HepG2 (cell line): ENCODE results near the gene CARS1. TPM values are rescaled to one million over a fixed set of nuclear protein-coding genes. Genes with fewer than 3 reads are reported as not detected.

Source experiments
- ATAC-seq: fragments of 200-7000 bp; cut with Tn5 transposase; 3 replicates; pipeline ENCODE4 v1.9.1; 2020; ENCODE audit warnings: mild to moderate bottlenecking, moderate library complexity
- BruUV-seq: library from RNA; stranded (reverse); fragments of 400-500 nt; replicated peaks from 2 replicates; lab custom pipeline; 2021; lab: Mats Ljungman, UMichigan
- CTCF ChIA-PET: fragments of 300-600 bp; formaldehyde crosslinking; extraction: SDS; loops from one replicate; lab custom pipeline; 2021; ENCODE audit warnings: low total read pairs, inconsistent platforms, low intra/inter-chr PET ratio; lab: Yijun Ruan, JAX
- POLR2A ChIA-PET: fragments of 350-600 bp; sonication (Branson Sonifier 250); formaldehyde crosslinking; loops from one replicate; lab custom pipeline; 2020; ENCODE audit warnings: antibody characterized with exemption, inconsistent platforms; lab: Yijun Ruan, JAX
- DNase-seq: peaks from one replicate; pipeline ENCODE4 v3.0.0-alpha.2; 2015; ENCODE audit warnings: low spot score
- FAIRE-seq: peaks from 3 replicates; lab custom pipeline; 2011; peaks lifted over from hg19 to GRCh38; lab: Jason Lieb, UNC
- H2AFZ ChIP-seq: one replicate; pipeline ENCODE4 v1.6.1; 2011; ENCODE audit warnings: low read length, inconsistent platforms
- H3K27ac ChIP-seq: fragments of 300-600 bp; 3 replicates; pipeline ENCODE4 v1.8.0; 2011; ENCODE audit warnings: mixed run types, mild to moderate bottlenecking, mixed read lengths, low read length, inconsistent platforms; ENCODE audit not compliant: insufficient read depth; ENCODE audit errors: extremely low read length
- H3K27me3 ChIP-seq, 2 experiments: fragments of 200-600 bp in 1 of 2; 2 replicates in 1 of 2; 3 replicates in 1 of 2; pipeline versions ENCODE4 v1.6.0 to v1.8.0; 2011; ENCODE audit warnings: low read length in 2 of 2, mild to moderate bottlenecking in 2 of 2, moderate library complexity in 2 of 2, inconsistent platforms in 1 of 2; ENCODE audit not compliant: insufficient read depth in 2 of 2, control insufficient read depth in 1 of 2
- H3K36me3 ChIP-seq, 2 experiments: fragments of 200-600 bp in 1 of 2; replicated peaks in 1 of 2; 2 replicates in 1 of 2; 3 replicates in 1 of 2; pipeline versions ENCODE4 v1.5.1 to v1.8.0; 2011; ENCODE audit warnings: low read length in 2 of 2, inconsistent platforms in 1 of 2; ENCODE audit not compliant: insufficient read depth in 2 of 2, control insufficient read depth in 1 of 2
- H3K4me1 ChIP-seq: 2 replicates; pipeline ENCODE4 v1.5.1; 2012; ENCODE audit warnings: low read length, inconsistent platforms; ENCODE audit not compliant: insufficient read depth
- H3K4me2 ChIP-seq: 2 replicates; pipeline ENCODE4 v1.6.0; 2011; ENCODE audit warnings: low read depth, low read length, inconsistent platforms
- H3K4me3 ChIP-seq, 3 experiments: fragments of 200-600 bp in 1 of 3; sonication (generic), shearing (Covaris generic) in 1 of 3; replicated peaks in 1 of 3; 2 replicates each; pipeline ENCODE4 v1.5.1; 2011 to 2016; ENCODE audit warnings: low read length in 3 of 3, inconsistent platforms in 2 of 3, low read depth in 2 of 3, mild to moderate bottlenecking in 2 of 3, control low read depth in 1 of 3, mixed read lengths in 1 of 3; ENCODE audit not compliant: insufficient read depth in 1 of 3
- H3K79me2 ChIP-seq: one replicate; pipeline ENCODE4 v1.6.1; 2011; ENCODE audit warnings: low read length, inconsistent platforms; ENCODE audit not compliant: insufficient read depth
- H3K9ac ChIP-seq: 2 replicates; pipeline ENCODE4 v1.6.0; 2011; ENCODE audit warnings: mild to moderate bottlenecking, low read depth, low read length, inconsistent platforms; ENCODE audit not compliant: insufficient read depth
- H3K9me3 ChIP-seq: 2 replicates; pipeline ENCODE4 v1.5.1; 2012; ENCODE audit warnings: mild to moderate bottlenecking, low read length
- H4K20me1 ChIP-seq: 2 replicates; pipeline ENCODE4 v1.6.0; 2011; ENCODE audit warnings: inconsistent platforms, mild to moderate bottlenecking, low read length, moderate library complexity; ENCODE audit not compliant: insufficient read depth
- MXI1 ChIP-seq: IDR thresholded peaks from 3 replicates; pipeline ENCODE4 v1.6.1; 2012; ENCODE audit warnings: low read depth, low read length, inconsistent platforms, borderline replicate concordance
- PBX2 ChIP-seq: IDR thresholded peaks from 2 replicates; pipeline ENCODE4 v1.6.1; 2016; ENCODE audit warnings: control low read depth
- RBM22 ChIP-seq: fragments of 200-400 bp; formaldehyde crosslinking; optimal IDR thresholded peaks from 2 replicates; pipeline ENCODE3; 2017; ENCODE audit warnings: mild to moderate bottlenecking, low read length, moderate library complexity
- SIN3B ChIP-seq: fragments of 150-350 bp; IDR thresholded peaks from 2 replicates; pipeline ENCODE4 v1.6.1; 2014; ENCODE audit warnings: low read length
- ZBTB25 ChIP-seq: IDR thresholded peaks from 2 replicates; pipeline ENCODE4 v1.6.1; 2018; ENCODE audit warnings: missing genetic modification reagents
- WGBS: methylation state at CpG from one replicate; pipeline ENCODE4 v1.1.6; 2017; ENCODE audit warnings: low lambda C conversion rate; 5-methylcytosine and 5-hydroxymethylcytosine counted together
- in situ Hi-C: cut with HindIII; loops from 2 replicates; pipeline ENCODE4 v1.10.0; 2017; ENCODE audit warnings: low pct_unique_long_range_greater_than_20kb; ENCODE audit not compliant: extremely low pct_ligation_motif_present
- intact Hi-C: fragments of 100-400 bp; cut with micrococcal nuclease; formaldehyde crosslinking; loops from one replicate; pipeline ENCODE4 v1.10.0; 2022; ENCODE audit not compliant: unreplicated experiment
- polyA plus RNA-seq, 8 experiments: library from polyadenylated mRNA; depleted of rRNA in 3 of 8; stranded (reverse) in 7 of 8; unstranded in 1 of 8; fragments of >200 nt; fragmentation: Illumina TruSeq in 4 of 8; extraction: Trizol in 4 of 8; gene quantifications; 2 replicates each; pipeline versions ENCODE4 v1.2.1 to v1.2.3, GENCODE V29; 2011 to 2016; ENCODE audit warnings: low read depth in 4 of 8, missing spikeins in 1 of 8, mixed read lengths in 1 of 8; ENCODE audit not compliant: insufficient read depth in 1 of 8
- total RNA-seq, 5 experiments: library from RNA; depleted of rRNA; stranded (reverse); fragments of >200 nt; fragmentation: Illumina TruSeq; extraction: Trizol; gene quantifications; 2 replicates each; pipeline ENCODE4 v1.2.3, GENCODE V29; 2016; ENCODE audit warnings: low read depth in 1 of 5

The CARS1 gene
- total and polyA plus RNA-seq, 2 of the 13 experiments (the other 11 are each of a cell fraction or from before 2014, with no cell fraction given), result 33.8 to 47.0 TPM

GRCh38 chr11:2963761-2964160 is 93.5 kb downstream of the CARS1 start:
- H3K9ac ChIP-seq, result no peak overlapping the region
- no TSS peak for BruUV-seq
- no peaks in the 10 kb centered on the region for H3K9me3 ChIP-seq
- no peak overlapping the region for H3K4me2 ChIP-seq
- ChIA-PET CTCF (no interaction called here), POLR2A (no interaction called here)
- intact Hi-C loops (no loop called here), in situ Hi-C loops (no loop called here)
- no peak overlapping the region for H3K27ac ChIP-seq
- DNase-seq, result no peak
- no peaks in the 10 kb centered on the region for H3K4me1 ChIP-seq
- H3K27me3 ChIP-seq, result no peaks in the 10 kb centered on the region
- FAIRE-seq, result no peak
- H3K79me2 ChIP-seq, result peaks cover 78% of the 10 kb centered on the region
- 98% methylated on average over 5 of the region's 6 CpGs for WGBS
- H2AFZ ChIP-seq, result no peak overlapping the region
- no peak for ATAC-seq
- peaks cover 39 to 94% of the 10 kb centered on the region in 2 experiments for H3K36me3 ChIP-seq
- H4K20me1 ChIP-seq, result peaks cover 48% of the 10 kb centered on the region
- TF ChIP-seq ZBTB25 (CRISPR knock-in tag) (no peak), PBX2 (CRISPR knock-in tag) (no peak)
- H3K4me3 ChIP-seq, result no peak overlapping the region

GRCh38 chr11:2963112-2963754 is 94.0 kb downstream of the CARS1 start:
- H4K20me1 ChIP-seq, result peaks cover 48% of the 10 kb centered on the region
- intact Hi-C loops (no loop called here), in situ Hi-C loops (no loop called here)
- no peak overlapping the region for H2AFZ ChIP-seq
- peaks cover 75% of the 10 kb centered on the region for H3K79me2 ChIP-seq
- H3K4me3 ChIP-seq, result no peak overlapping the region
- H3K9me3 ChIP-seq, result no peaks in the 10 kb centered on the region
- no TSS peak for BruUV-seq
- 95% methylated on average over 7 of the region's 7 CpGs for WGBS
- H3K4me1 ChIP-seq, result no peaks in the 10 kb centered on the region
- CTCF ChIA-PET, result no interaction called here
- no peak overlapping the region for H3K9ac ChIP-seq
- ATAC-seq (peak; percentile 29; the same call in 2 of the 3 replicates), DNase-seq (no peak), FAIRE-seq (no peak)
- no peak overlapping the region for H3K27ac ChIP-seq
- no peaks in the 10 kb centered on the region for H3K27me3 ChIP-seq
- TF ChIP-seq RBM22, result peak; percentile 52
- no peak for TF ChIP-seq SIN3B
- TF ChIP-seq MXI1, result no peak
- no peak overlapping the region for H3K4me2 ChIP-seq
- POLR2A ChIA-PET, result no interaction called here
- peaks cover 40 to 94% of the 10 kb centered on the region in 2 experiments for H3K36me3 ChIP-seq
